ENCODE data around the gene MRPL40. TPM values are rescaled to one million over a fixed set of nuclear protein-coding genes. Genes with fewer than 3 reads are reported as not detected.

Gene MRPL40
- total RNA-seq, 4 donors from 2014 or later, result 37.5 to 69.3 (median 48.7) TPM

DNA sequence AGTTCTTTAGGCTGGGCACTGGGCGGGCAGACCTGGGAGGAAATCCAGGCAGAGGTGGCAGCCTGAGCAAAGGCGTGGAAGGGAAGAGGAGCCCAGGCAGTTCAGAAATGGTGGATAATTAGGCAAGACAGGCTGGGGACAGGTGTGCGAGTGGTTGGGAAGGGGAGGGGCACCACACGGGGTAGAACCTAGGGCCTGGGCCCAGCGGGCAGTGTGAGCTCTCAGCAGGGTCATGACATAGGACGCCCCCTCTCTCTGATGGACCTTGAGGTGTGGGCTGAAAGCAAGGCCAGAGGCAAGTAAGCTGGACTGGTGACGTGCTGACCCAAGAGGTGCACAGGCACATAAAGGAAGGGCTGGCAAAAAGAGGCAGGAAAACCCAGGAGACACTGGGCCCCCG, 39.9 kb downstream of the MRPL40 start:
- DNase-seq, result no peak
- peaks cover under 1 to 2% of the 10 kb centered on the region in 2 donors for H3K4me1 ChIP-seq
- H3K27ac ChIP-seq, result no peak overlapping the region
- peaks cover 43 to 67% of the 10 kb centered on the region in 2 donors for H3K36me3 ChIP-seq
- TF ChIP-seq, protein P1, sequence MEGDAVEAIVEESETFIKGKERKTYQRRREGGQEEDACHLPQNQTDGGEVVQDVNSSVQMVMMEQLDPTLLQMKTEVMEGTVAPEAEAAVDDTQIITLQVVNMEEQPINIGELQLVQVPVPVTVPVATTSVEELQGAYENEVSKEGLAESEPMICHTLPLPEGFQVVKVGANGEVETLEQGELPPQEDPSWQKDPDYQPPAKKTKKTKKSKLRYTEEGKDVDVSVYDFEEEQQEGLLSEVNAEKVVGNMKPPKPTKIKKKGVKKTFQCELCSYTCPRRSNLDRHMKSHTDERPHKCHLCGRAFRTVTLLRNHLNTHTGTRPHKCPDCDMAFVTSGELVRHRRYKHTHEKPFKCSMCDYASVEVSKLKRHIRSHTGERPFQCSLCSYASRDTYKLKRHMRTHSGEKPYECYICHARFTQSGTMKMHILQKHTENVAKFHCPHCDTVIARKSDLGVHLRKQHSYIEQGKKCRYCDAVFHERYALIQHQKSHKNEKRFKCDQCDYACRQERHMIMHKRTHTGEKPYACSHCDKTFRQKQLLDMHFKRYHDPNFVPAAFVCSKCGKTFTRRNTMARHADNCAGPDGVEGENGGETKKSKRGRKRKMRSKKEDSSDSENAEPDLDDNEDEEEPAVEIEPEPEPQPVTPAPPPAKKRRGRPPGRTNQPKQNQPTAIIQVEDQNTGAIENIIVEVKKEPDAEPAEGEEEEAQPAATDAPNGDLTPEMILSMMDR (IDR thresholded peaks at IDR 0.05), result no peak
- TF ChIP-seq POLR2A (IDR thresholded peaks at IDR 0.05), result no peak
- intact Hi-C loops (cut with DNase I), result loop anchor here (10.0 kb wide), 1 partner anchor 287 kb away; no protein-coding TSS in a partner anchor
- H3K9me3 ChIP-seq, result no peaks in the 10 kb centered on the region
- 91 to 94% methylated on average over 8 of the region's 8 CpGs for WGBS, 2 donors
- no peak overlapping the region for H3K4me3 ChIP-seq (replicated peaks in 1 of 3)
- H3K27me3 ChIP-seq, result no peaks in the 10 kb centered on the region

DNA sequence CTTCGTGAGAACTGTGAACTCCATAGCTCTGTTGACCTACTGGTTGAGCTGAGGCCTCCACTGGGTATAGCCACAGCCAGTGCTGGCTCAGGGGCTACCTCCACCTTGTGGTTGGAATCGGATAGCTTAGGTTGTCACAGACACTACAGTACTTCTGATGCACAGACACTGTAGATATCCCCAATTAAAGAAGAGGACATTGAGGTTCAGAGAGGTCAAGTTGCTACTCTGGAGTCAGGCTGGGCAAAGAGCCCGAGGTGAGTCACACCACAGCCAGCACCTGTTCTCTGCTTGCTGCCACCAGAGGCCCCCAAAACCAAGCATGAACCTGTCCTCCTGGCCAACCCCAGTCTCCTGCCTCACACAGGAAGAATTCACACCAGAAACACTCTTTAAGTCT, 41.2 kb downstream of the MRPL40 start:
- TF ChIP-seq POLR2A (IDR thresholded peaks at IDR 0.05), result no peak
- TF ChIP-seq, protein P1 (IDR thresholded peaks at IDR 0.05), result no peak
- 73 to 95% methylated on average over 3 of the region's 3 CpGs for WGBS, 2 donors
- Histone ChIP-seq H3K36me3 (peaks cover 32 to 54% of the 10 kb centered on the region in 2 donors), H3K4me3 (replicated peaks in 1 of 3) (no peak overlapping the region), H3K27me3 (no peaks in the 10 kb centered on the region), H3K27ac (no peak overlapping the region), H3K4me1 (peaks cover 11% of the 10 kb centered on the region in 2 donors), H3K9me3 (no peaks in the 10 kb centered on the region)
- no peak for DNase-seq
- intact Hi-C loops (cut with DNase I), result loop anchor here (10.0 kb wide), 1 partner anchor 289 kb away; no protein-coding TSS in a partner anchor

DNA sequence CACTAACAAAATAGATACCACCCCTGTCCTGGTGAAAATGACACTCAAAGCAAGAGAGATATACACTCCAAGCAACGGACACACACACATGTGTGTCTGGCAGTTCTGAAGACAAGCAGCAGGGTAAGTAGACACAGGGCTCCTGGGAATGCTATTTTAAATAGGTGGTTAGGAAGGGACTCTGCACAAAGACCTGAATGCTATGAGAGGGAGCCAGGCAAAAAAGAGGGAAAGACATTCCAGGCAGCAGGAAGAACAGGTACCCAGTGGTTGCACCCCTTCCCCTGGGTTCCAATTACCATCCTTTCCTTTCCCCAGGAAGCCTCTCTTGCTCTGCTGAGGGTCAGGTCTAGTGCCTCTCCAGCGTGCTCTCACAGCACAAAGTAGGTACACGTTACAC, 43.7 kb downstream of the MRPL40 start:
- H3K27me3 ChIP-seq, result no peaks in the 10 kb centered on the region
- TF ChIP-seq, protein P1 (IDR thresholded peaks at IDR 0.05), result no peak
- no peak for TF ChIP-seq POLR2A (IDR thresholded peaks at IDR 0.05)
- no peak for DNase-seq
- H3K27ac ChIP-seq, result no peak overlapping the region
- peaks cover 15 to 32% of the 10 kb centered on the region in 2 donors for H3K36me3 ChIP-seq
- 62 to 76% methylated on average over 3 of the region's 3 CpGs for WGBS, 2 donors
- peaks cover 15 to 16% of the 10 kb centered on the region in 2 donors for H3K4me1 ChIP-seq
- intact Hi-C loops (cut with DNase I), result loop anchor here (10.0 kb wide), 1 partner anchor 291 kb away; no protein-coding TSS in a partner anchor
- no peaks in the 10 kb centered on the region for H3K9me3 ChIP-seq
- H3K4me3 ChIP-seq (replicated peaks in 1 of 3), result no peak overlapping the region

DNA sequence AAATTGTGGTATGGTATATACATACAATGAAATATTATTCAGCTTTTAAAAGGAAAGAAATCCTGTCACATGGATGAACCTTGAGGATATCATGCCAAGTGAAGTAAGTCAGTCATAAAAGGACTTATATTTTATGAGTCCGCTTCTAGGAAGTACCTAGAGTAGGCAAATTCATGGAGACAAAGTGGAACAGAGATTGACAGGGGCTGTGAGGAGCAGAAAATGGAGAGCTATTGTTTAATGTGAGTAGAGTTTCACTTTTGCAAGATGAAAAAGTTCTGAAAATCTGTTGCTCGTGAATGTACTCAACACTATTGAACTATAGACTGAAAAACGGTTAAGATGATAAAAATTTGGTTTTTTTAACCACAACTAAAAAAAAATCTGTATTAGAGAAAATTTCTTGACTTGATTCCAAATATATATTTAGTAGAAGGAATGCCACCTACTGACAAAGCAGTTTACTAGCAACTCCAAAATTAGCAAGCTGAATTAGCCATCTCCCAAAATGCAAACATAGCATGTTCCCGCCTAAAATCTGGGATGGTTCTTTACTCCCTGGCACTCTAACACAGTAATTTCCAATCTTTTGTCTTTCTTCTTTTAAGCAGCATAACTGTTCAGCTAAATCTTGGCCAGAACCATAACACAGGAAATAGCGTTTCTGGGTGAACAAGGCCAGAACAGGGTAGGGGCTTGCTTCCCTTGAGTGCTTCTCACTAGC, 45.1 kb downstream of the MRPL40 start:
- Histone ChIP-seq H3K36me3 (peaks cover 1 to 22% of the 10 kb centered on the region in 2 donors), H3K27ac (no peak overlapping the region), H3K4me3 (replicated peaks in 1 of 3) (peak overlapping the region in 1 of 3 donors; percentile 85), H3K9me3 (no peaks in the 10 kb centered on the region), H3K27me3 (no peaks in the 10 kb centered on the region), H3K4me1 (peaks cover 15 to 16% of the 10 kb centered on the region in 2 donors)
- no peak for DNase-seq
- 39 to 40% methylated on average over 5 of the region's 5 CpGs for WGBS, 2 donors
- TF ChIP-seq POLR2A (IDR thresholded peaks at IDR 0.05), result no peak
- TF ChIP-seq, protein P1 (IDR thresholded peaks at IDR 0.05), result peak in 2 of 6 experiments; percentile 24 to 30
- intact Hi-C loops (cut with DNase I), result loop anchor here (10.0 kb wide), 1 partner anchor 293 kb away; no protein-coding TSS in a partner anchor

Measured in thyroid gland (tissue), 4 donors.